ENCODE results near the gene TOMT. TPM values are rescaled to one million over a fixed set of nuclear protein-coding genes. Genes with fewer than 3 reads are reported as not detected.
A peak's percentile ranks its signal among the peaks of the same experiment; 100 is the strongest.

TOMT gene
- total and polyA plus RNA-seq, 7 donors, result not detected

- H3K4me3 ChIP-seq, result no peak overlapping the region
- H3K27me3 ChIP-seq (ENCODE audit: insufficient read depth in 3 of 3, low read length in 2 of 3), result no peaks in the 10 kb centered on the region
- TF ChIP-seq CTCF (IDR thresholded peaks at IDR 0.05), result no peak
- intact Hi-C loops (cut with DNase I), result no loop called here
- ATAC-seq (no peak), DNase-seq (no peak)
- peaks cover 0 to 44% of the 10 kb centered on the region in 2 donors for H3K36me3 ChIP-seq (ENCODE audit: insufficient read depth in 1 of 2, low read depth in 1 of 2)
- WGBS, 3 donors, result 91 to 100% (median 92%) methylated on average over 1 of the region's 1 CpG
- H3K27ac ChIP-seq, result peak overlapping the region; percentile 100
- H3K9me3 ChIP-seq, result no peaks in the 10 kb centered on the region
- peaks cover 51% of the 10 kb centered on the region for H3K4me1 ChIP-seq
These were observed 5.3 kb upstream of the TOMT start for GRCh38 chr11:72100462-72100861.

GRCh38 chr11:72102162-72102561 lies 3.6 kb upstream of the TOMT start:
- Histone ChIP-seq H3K4me1 (peaks cover 51% of the 10 kb centered on the region), H3K4me3 (peak overlapping the region; percentile 99), H3K27ac (peak overlapping the region; percentile 100), H3K36me3 (ENCODE audit: insufficient read depth in 1 of 2, low read depth in 1 of 2) (peaks cover 0 to 27% of the 10 kb centered on the region in 2 donors), H3K9me3 (no peaks in the 10 kb centered on the region), H3K27me3 (ENCODE audit: insufficient read depth in 3 of 3, low read length in 2 of 3) (no peaks in the 10 kb centered on the region)
- 24 to 41% (median 27%) methylated on average over 4 of the region's 4 CpGs for whole genome bisulfite sequencing, 3 donors
- no peak for DNase-seq
- TF ChIP-seq CTCF (IDR thresholded peaks at IDR 0.05), result no peak
- intact Hi-C loops (cut with DNase I), result no loop called here
- ATAC-seq, result no peak

- peak in 1 of 4 donors; percentile 0 for ATAC-seq
- Histone ChIP-seq H3K4me1 (peaks cover 51% of the 10 kb centered on the region), H3K27ac (peak overlapping the region; percentile 100), H3K36me3 (ENCODE audit: insufficient read depth in 1 of 2, low read depth in 1 of 2) (peaks cover 0 to 27% of the 10 kb centered on the region in 2 donors), H3K4me3 (peak overlapping the region; percentile 99), H3K27me3 (ENCODE audit: insufficient read depth in 3 of 3, low read length in 2 of 3) (no peaks in the 10 kb centered on the region), H3K9me3 (no peaks in the 10 kb centered on the region)
- no peak for TF ChIP-seq CTCF (IDR thresholded peaks at IDR 0.05)
- no peak for DNase-seq
- WGBS, 3 donors, result 1 to 2% (median 1%) methylated on average over 9 of the region's 9 CpGs
- intact Hi-C loops (cut with DNase I), result no loop called here
These were observed 3.1 kb upstream of the TOMT start for GRCh38 chr11:72102631-72102945.

- Histone ChIP-seq H3K36me3 (ENCODE audit: insufficient read depth in 1 of 2, low read depth in 1 of 2) (peaks cover 0 to 22% of the 10 kb centered on the region in 2 donors), H3K27ac (peak within 1 kb of the TSS; percentile 100), H3K4me1 (peaks cover 47% of the 10 kb centered on the region), H3K27me3 (ENCODE audit: insufficient read depth in 3 of 3, low read length in 2 of 3) (no peaks in the 10 kb centered on the region), H3K9me3 (no peaks in the 10 kb centered on the region), H3K4me3 (peak within 1 kb of the TSS; percentile 99)
- ATAC-seq (peak; percentile 97 to 98 (median 98)), DNase-seq (peak; percentile 100)
- intact Hi-C loops (cut with DNase I), result loop anchor here in 1 of 2 donors (1.0 kb wide), 1 partner anchor 9 kb away; the partner anchor contains the start of gene ANAPC15
- TF ChIP-seq CTCF (IDR thresholded peaks at IDR 0.05), result peak; percentile 58
- 1 to 2% (median 1%) methylated on average over 62 to 64 of the region's 64 CpGs for WGBS, 3 donors
These were observed 2.6 kb upstream of the TOMT start, which contains the start of gene LAMTOR1 for GRCh38 chr11:72102946-72103753. Gene LAMTOR1 (minus strand): TSS chr11:72103297. CDS start chr11:72103224, 73 bp downstream.
